KOPT-K1 (cell line): ENCODE measurements around the gene IL17A.
"Not testable (repeated sequence)": the region's sequence is repeated elsewhere in the genome, so short reads cannot be mapped to it uniquely, and the experiment has no call there.

ENCODE experiments used
- H3K27ac ChIP-seq: fragments of 200-600 bp; sonication (generic); 2 replicates; pipeline ENCODE4 v1.5.1; 2016; ENCODE audit warnings: antibody characterized with exemption, mild to moderate bottlenecking, low read depth, low read length; ENCODE audit not compliant: poor library complexity, severe bottlenecking
- H3K36me3 ChIP-seq: fragments of 200-600 bp; sonication (generic); 2 replicates; pipeline ENCODE4 v1.5.1; 2017; ENCODE audit warnings: antibody characterized with exemption, mild to moderate bottlenecking, low read length, moderate library complexity; ENCODE audit not compliant: insufficient read depth
- H3K9me3 ChIP-seq: fragments of 200-600 bp; sonication (generic); 2 replicates; pipeline ENCODE4 v1.5.1; 2017; ENCODE audit warnings: antibody characterized with exemption, low read length, mild to moderate bottlenecking; ENCODE audit not compliant: insufficient read depth, poor library complexity, severe bottlenecking

IL17A gene

DNA sequence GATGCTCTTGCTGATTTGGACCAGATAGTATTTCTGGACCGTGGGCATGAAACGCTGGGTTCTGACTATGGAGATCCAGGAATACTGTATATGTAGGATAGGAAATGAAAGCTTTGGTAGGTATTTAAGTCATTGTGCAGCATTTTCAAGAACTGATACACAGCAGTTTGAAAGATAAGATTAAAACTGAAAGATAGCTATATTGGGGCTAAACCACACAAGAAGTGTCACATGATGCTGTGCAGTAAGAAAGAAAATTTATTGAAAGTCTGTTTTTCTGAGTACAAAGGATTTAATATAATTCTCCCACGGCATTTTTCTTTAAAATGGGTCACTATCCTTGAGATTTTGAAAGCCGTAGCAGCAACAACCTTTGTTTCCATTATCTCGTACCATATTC, 305 bp downstream of the IL17A start:
- no peaks in the 10 kb centered on the region for H3K36me3 ChIP-seq
- no peak overlapping the region for H3K27ac ChIP-seq
- H3K9me3 ChIP-seq, result no peaks in the 10 kb centered on the region

DNA sequence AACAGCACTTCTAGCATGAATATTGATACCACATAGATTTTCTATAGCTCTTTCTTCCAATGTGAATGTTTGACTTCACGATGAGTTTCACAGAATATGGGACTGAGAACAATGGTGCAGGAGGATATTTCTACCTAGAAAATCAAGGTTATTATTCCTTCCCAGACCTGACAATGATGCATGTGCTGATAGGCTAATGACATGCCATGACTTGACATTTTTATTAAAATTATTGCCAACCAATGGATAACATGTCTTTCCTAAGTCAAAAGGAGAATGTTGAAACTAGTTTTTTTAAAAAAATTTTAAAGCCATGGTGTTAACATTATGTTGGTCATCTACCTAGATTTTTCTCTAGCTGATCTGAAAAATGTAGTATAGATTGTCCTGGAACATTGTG, 923 bp downstream of the IL17A start:
- Histone ChIP-seq H3K27ac (no peak overlapping the region), H3K36me3 (no peaks in the 10 kb centered on the region), H3K9me3 (no peaks in the 10 kb centered on the region)

DNA sequence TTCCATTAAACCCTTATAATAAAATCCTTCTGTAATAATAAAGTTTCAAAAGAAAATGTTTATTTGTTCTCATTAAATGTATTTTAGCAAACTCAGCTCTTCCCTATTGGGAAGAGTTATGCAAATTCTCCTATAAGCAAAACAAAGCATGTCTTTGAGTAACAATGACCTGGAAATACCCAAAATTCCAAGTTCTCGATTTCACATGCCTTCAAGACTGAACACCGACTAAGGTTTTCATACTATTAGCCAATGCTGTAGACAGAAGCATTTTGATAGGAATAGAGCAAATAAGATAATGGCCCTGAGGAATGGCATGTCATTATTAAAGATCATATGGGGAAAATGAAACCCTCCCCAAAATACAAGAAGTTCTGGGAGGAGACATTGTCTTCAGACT, 3.8 kb downstream of the IL17A start:
- no peak overlapping the region for H3K27ac ChIP-seq
- H3K36me3 ChIP-seq, result no peaks in the 10 kb centered on the region
- no peaks in the 10 kb centered on the region for H3K9me3 ChIP-seq

DNA sequence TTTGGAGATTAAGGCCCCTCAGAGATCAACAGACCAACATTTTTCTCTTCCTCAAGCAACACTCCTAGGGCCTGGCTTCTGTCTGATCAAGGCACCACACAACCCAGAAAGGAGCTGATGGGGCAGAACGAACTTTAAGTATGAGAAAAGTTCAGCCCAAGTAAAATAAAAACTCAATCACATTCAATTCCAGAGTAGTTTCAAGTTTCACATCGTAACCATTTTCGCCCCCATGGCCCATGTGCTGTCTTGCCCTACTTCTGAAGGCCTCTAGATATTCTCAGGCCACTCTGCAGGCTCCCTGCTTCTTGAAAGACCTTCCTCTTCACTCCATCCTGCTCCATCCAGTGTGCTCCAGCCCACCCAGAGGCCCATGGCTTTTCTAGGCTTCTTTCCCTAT, 4.2 kb downstream of the IL17A start:
- no peaks in the 10 kb centered on the region for H3K36me3 ChIP-seq
- no peaks in the 10 kb centered on the region for H3K9me3 ChIP-seq
- no peak overlapping the region for H3K27ac ChIP-seq

DNA sequence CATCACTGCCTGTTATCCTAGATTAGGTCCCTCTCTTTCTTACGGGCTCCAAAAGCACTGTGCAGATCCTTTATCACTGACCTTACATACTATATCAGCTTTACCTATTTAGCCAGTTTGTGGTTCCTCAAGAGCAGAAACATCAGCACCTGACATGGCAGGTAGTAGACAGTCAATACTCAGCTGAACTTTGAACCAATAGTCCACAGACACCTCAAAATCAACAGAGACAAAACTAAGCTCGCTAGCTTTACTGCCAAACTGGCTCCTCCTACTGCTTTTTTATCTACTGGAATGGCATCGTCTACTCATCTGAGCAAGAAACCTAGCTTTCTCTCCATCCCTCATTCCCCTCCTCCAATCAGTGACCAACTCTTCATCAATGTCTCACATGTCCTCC, 5.6 kb downstream of the IL17A start:
- no peaks in the 10 kb centered on the region for H3K36me3 ChIP-seq
- H3K9me3 ChIP-seq, result no peaks in the 10 kb centered on the region
- H3K27ac ChIP-seq, result no peak overlapping the region

DNA sequence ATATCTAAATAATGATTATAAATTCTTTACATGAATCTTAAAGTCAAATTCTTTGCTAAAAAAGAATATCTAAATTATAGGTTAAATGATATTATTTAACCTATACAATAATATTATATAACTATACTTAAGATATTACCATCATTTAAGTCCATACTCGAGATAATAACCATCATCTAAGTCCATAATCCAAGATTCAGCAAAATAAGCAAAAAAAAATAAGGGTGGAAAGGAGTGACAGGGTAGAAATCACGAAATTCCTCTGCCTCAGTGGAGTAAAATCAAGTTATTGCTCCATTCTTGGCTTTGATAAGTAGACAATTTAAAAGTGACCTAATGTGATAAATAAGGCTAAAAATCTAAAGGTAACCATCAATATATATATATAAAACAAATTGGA, 9.7 kb downstream of the IL17A start:
- H3K36me3 ChIP-seq, result no peaks in the 10 kb centered on the region
- peaks cover 19% of the 10 kb centered on the region for H3K9me3 ChIP-seq
- no peak overlapping the region for H3K27ac ChIP-seq

DNA sequence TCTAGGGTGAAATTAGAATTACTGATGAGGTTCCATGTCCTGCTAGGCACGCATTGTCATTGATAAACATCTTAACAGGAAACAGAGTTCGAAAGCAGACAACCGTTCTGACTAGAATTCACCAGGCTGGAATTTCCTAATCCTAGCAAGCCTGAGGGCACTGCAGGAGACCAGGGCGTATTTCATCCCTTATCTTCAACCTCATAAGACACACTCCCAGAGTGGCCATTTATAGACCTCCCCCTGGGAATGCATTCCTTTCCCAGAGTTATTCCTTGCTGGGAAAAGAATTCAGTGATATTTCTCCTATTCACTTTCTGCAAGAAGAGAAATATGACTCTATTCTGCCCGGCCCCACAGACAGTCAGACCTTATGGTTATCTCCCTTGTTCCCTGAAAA, 13.9 kb downstream of the IL17A start:
- H3K9me3 ChIP-seq, result peaks cover 33% of the 10 kb centered on the region
- H3K27ac ChIP-seq, H3K36me3 ChIP-seq: not testable (repeated sequence)

DNA sequence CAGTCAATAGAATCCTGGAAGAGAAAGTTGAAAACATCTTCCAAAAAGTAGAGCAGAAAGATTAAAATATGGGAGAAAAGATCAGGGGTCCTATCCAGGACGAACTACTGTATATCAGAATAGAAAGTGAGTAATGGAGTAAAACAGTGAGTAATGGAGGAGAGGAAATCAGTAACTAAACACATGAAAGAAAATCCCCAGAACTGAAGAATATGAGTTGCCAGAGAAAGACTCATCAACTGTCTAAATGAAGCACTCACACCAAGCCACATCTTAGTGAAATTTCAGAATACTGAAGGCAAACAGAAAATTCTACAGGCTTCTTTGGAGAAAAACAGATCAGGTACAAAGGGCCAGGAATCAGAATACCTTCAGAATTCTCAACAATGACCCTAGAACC, 14.9 kb downstream of the IL17A start:
- Histone ChIP-seq H3K9me3 (peaks cover 33% of the 10 kb centered on the region), H3K27ac (no peak overlapping the region), H3K36me3 (no peaks in the 10 kb centered on the region)

DNA sequence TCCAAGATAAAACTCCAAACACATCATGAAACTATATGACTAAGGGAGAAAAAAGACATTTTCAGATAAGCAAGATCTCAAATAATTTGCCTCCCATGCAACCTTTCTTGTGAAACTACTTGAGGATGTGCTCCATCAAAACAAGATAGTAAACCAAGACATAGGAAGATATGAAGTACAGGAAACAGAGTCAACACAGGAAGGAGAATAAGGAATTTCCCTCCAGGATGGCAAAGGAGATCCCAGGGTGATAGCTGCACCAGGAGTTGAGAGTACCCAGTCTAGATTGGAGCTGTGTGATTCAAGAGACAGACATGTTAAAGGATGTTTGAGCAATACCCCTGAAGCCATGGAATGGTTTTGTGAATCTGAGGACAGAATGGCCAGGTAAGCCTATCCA, 15.3 kb downstream of the IL17A start:
- peaks cover 33% of the 10 kb centered on the region for H3K9me3 ChIP-seq
- no peak overlapping the region for H3K27ac ChIP-seq
- no peaks in the 10 kb centered on the region for H3K36me3 ChIP-seq

DNA sequence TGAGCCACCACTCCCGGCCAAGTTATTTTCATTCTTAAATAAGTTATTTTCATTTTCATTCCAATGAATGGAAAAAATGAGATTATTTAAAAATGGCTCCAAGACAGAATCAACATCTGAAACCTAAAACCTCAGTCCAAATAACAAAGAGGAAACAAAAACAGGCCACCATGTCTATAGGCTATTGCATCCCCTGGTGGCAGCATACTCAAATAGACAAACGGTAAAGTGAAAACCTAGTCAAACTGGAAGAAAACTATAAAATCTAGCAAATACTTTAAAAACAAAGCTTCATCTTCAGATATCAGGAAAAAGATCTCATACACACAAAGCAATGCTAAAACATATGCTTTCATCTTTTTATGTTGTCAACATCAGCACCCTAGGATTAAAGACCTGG, 20.9 kb downstream of the IL17A start:
- Histone ChIP-seq H3K36me3 (no peaks in the 10 kb centered on the region), H3K27ac (no peak overlapping the region), H3K9me3 (peaks cover 2% of the 10 kb centered on the region)

DNA sequence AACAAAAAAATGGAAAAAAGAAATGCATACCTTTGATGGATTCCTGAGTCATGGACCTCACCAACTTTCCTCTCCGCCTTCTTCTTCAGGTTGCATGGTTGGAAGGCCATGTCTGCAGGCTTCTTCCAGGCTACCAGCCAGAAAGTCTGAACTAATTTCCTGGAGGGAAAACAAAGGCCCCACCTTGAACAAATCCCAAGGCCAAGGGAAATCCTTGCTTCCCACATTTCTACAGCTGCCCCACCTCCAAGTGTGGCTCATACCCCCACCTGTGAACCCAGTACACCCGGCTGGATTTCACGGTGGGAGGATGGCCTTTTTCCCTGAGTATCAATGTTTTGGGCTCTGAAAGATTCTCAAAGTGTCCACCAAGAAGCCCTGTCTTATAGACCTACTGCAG, 22.4 kb downstream of the IL17A start:
- Histone ChIP-seq H3K27ac (no peak overlapping the region), H3K9me3 (no peaks in the 10 kb centered on the region), H3K36me3 (no peaks in the 10 kb centered on the region)

DNA sequence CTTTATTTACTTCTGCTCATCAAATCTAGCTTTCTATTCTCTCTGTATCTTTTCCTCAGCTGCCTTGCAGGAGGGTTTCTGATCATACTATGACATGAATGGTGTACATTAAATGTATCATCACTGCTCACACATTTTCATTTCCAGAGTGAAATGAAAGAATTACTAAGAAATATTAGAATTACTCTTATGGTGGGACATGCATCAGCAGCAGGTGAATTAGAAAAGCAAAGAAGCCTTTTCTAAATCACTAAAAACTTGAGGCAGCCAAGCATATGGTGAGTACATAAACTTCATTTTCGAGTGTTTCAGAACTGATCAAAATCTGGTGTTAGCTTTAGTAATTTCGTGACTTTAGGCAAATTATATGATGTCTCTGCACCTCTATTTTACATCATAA, 23.6 kb downstream of the IL17A start:
- H3K36me3 ChIP-seq, result no peaks in the 10 kb centered on the region
- H3K9me3 ChIP-seq, result no peaks in the 10 kb centered on the region
- H3K27ac ChIP-seq, result no peak overlapping the region

DNA sequence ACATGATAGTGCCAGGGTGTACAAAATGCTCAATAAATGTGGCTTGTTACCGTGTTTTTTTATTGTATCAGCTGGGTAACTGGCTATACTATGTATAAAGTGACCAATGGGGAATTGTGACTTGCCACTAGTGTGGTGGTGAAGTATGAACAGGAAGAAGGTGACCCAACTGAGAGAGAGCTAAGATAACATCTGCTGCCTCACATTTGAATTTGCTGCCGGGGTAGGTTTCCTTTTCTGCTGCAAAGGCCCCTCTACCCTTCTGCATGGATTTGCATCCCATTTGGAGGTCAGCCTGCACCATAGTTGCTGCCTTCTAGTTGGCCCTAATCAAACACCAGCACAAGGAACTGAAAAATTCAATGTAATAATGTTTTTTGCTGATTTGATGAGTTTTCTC, 24.1 kb downstream of the IL17A start:
- Histone ChIP-seq H3K9me3 (no peaks in the 10 kb centered on the region), H3K36me3 (no peaks in the 10 kb centered on the region), H3K27ac (no peak overlapping the region)

DNA sequence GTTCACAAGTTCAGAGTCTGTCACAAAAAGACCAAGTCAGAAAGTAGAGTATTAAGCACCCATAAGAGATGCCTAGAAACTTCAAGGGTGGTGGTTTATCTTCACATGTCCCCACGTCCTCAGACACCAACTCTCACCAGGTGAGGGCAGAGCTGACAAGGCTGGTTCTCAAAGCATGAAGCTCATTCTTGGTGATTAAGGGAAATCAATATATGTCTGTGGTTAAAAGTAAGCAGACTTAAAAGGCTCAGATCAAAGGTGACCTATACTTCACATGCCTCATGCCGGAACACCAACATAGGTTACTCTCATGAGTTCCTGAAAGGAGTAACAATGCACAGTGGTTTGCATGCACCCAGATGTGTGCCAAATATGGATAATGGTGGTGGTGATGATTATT, 27.0 kb downstream of the IL17A start:
- Histone ChIP-seq H3K9me3 (no peaks in the 10 kb centered on the region), H3K36me3 (no peaks in the 10 kb centered on the region), H3K27ac (no peak overlapping the region)

DNA sequence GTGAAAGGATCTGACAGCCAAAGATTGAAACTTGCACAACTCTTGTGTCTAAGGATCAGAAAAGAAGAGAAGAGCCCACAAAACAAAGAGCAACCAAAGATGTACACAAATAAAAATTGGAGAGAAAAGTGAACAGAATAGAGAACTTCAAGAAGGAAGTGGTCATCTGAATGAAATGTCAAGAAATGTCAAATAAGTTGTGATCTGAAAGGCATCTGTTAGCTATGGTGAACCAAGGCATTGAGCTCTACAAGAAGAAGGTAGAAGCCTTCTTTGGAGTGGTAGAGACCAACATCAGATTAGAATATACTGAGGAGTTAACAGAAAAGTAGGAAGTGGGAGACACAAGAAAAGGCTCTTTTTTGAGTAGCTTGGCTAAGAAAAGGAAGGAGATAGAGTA, 29.6 kb downstream of the IL17A start:
- H3K36me3 ChIP-seq, result no peaks in the 10 kb centered on the region
- no peaks in the 10 kb centered on the region for H3K9me3 ChIP-seq
- H3K27ac ChIP-seq, result no peak overlapping the region

DNA sequence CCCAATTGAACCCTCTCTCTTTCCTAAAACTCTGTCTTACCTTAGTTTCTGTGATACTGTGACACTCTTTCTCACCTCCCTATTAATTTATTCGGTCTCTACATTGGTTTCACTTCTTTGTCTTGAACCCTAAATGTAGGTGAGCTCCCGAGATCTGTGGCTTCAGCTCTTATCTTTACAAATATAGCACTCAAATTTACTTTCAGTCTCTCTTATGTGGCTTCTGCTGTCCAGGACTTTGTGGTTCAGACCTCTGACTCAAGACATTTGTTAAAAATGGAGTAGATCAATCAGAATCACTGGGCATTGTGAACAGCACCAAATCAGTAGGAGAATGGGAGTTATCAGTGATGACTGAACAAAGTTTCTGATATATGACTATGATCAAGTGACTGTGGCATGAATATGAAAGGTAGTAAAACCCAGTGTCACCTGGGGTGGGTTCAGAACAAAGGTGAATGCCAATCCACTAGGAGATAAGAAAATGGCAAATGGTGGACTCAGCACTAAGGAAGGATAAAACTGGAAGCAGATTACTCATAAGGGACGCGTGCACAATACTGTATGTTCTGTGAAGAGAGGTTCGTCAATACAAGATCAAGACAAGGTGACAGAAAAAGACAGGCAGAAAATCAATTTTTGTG, 30.9 kb downstream of the IL17A start:
- H3K36me3 ChIP-seq, result no peaks in the 10 kb centered on the region
- no peaks in the 10 kb centered on the region for H3K9me3 ChIP-seq

DNA sequence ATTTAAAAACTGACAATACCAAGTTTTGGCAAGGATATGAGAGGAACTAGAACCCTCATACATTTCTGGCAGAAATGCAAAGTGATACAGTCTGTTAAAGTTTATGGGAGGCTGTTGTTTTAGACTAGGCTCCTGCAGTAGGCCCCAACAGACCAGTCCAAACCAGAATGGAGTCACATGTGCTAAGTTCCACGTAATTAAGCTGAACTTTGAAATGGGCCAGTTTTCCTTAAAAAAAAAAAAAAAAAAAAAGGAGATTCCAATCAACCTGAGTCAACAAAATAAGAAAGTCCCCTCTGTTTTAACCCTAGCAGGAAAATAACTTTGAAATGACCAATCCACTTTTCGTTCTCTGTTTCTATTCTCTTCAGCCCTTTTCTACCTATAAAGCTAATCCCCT, 31.6 kb downstream of the IL17A start:
- no peaks in the 10 kb centered on the region for H3K9me3 ChIP-seq
- no peaks in the 10 kb centered on the region for H3K36me3 ChIP-seq
- no peak overlapping the region for H3K27ac ChIP-seq

More for the DNA sequence above, 30.9 kb downstream of the IL17A start:
- no peak overlapping the region for H3K27ac ChIP-seq
